ENCODE results near the gene TCERG1L. TPM values are rescaled to one million over a fixed set of nuclear protein-coding genes. Genes with fewer than 3 reads are reported as not detected.
"Not testable (repeated sequence)": the region's sequence is repeated elsewhere in the genome, so short reads cannot be mapped to it uniquely, and the experiment has no call there.

Gene TCERG1L
- total RNA-seq, 1 experiment from 2014 or later: not detected

GRCh38 chr10:131083915-131084790 is 227.4 kb downstream of the TCERG1L start:
- no peak for DNase-seq (ENCODE audit: low read depth in 1 of 2, low spot score in 2 of 2)
- Histone ChIP-seq H3K27ac (no peak overlapping the region), H3K4me3 (no peak overlapping the region), H3K27me3 (replicated peaks) (no peaks in the 10 kb centered on the region), H3K9me3 (replicated peaks) (peaks cover 10% of the 10 kb centered on the region), H3K4me1 (replicated peaks) (no peaks in the 10 kb centered on the region), H3K36me3 (no peaks in the 10 kb centered on the region)

GRCh38 chr10:131082991-131083481 is 228.5 kb downstream of the TCERG1L start:
- H3K36me3 ChIP-seq: no peaks in the 10 kb centered on the region
- H3K4me3 ChIP-seq: no peak overlapping the region
- no peak overlapping the region for H3K27ac ChIP-seq
- no peaks in the 10 kb centered on the region for H3K27me3 ChIP-seq (replicated peaks)
- no peak for DNase-seq (ENCODE audit: low read depth in 1 of 2, low spot score in 2 of 2)
- H3K9me3 ChIP-seq (replicated peaks): no peaks in the 10 kb centered on the region; the same call in none of the 2 replicates
- H3K4me1 ChIP-seq (replicated peaks): no peaks in the 10 kb centered on the region

- Histone ChIP-seq H3K36me3 (no peaks in the 10 kb centered on the region), H3K4me3 (no peak overlapping the region), H3K9me3 (replicated peaks) (no peaks in the 10 kb centered on the region; the same call in 1 of the 2 replicates), H3K27me3 (replicated peaks) (no peaks in the 10 kb centered on the region), H3K27ac (no peak overlapping the region), H3K4me1 (replicated peaks) (no peaks in the 10 kb centered on the region)
- DNase-seq (ENCODE audit: low read depth in 1 of 2, low spot score in 2 of 2): no peak
These were observed 229.2 kb downstream of the TCERG1L start for GRCh38 chr10:131082201-131082850.

- Histone ChIP-seq H3K27ac (no peak overlapping the region), H3K27me3 (replicated peaks) (no peaks in the 10 kb centered on the region), H3K36me3 (no peaks in the 10 kb centered on the region), H3K4me3 (no peak overlapping the region), H3K4me1 (replicated peaks) (no peaks in the 10 kb centered on the region), H3K9me3 (replicated peaks) (peaks cover 1% of the 10 kb centered on the region; the same call in 1 of the 2 replicates)
- DNase-seq (ENCODE audit: low read depth in 1 of 2, low spot score in 2 of 2): no peak
These were observed 229.7 kb downstream of the TCERG1L start for GRCh38 chr10:131081786-131082185.

GRCh38 chr10:131081376-131081775 is 230.1 kb downstream of the TCERG1L start:
- Histone ChIP-seq H3K27ac (no peak overlapping the region), H3K27me3 (replicated peaks) (no peaks in the 10 kb centered on the region), H3K4me3 (no peak overlapping the region), H3K36me3 (no peaks in the 10 kb centered on the region), H3K4me1 (replicated peaks) (no peaks in the 10 kb centered on the region), H3K9me3 (replicated peaks) (peaks cover 4% of the 10 kb centered on the region; the same call in 1 of the 2 replicates)
- no peak for DNase-seq (ENCODE audit: low read depth in 1 of 2, low spot score in 2 of 2)

GRCh38 chr10:131080571-131080970 is 230.9 kb downstream of the TCERG1L start:
- peaks cover 4% of the 10 kb centered on the region; the same call in 1 of the 2 replicates for H3K9me3 ChIP-seq (replicated peaks)
- H3K4me1 ChIP-seq (replicated peaks): no peaks in the 10 kb centered on the region
- no peaks in the 10 kb centered on the region for H3K27me3 ChIP-seq (replicated peaks)
- no peaks in the 10 kb centered on the region for H3K36me3 ChIP-seq
- no peak for DNase-seq (ENCODE audit: low read depth in 1 of 2, low spot score in 2 of 2)
- H3K4me3 ChIP-seq: no peak overlapping the region
- H3K27ac ChIP-seq: no peak overlapping the region

GRCh38 chr10:131079314-131079713 is 232.2 kb downstream of the TCERG1L start:
- Histone ChIP-seq H3K4me3 (no peak overlapping the region), H3K36me3 (no peaks in the 10 kb centered on the region), H3K9me3 (replicated peaks) (peaks cover 4% of the 10 kb centered on the region; the same call in 1 of the 2 replicates), H3K27ac (no peak overlapping the region), H3K27me3 (replicated peaks) (no peaks in the 10 kb centered on the region), H3K4me1 (replicated peaks) (no peaks in the 10 kb centered on the region)
- DNase-seq (ENCODE audit: low read depth in 1 of 2, low spot score in 2 of 2): no peak

GRCh38 chr10:131078882-131079280 is 232.6 kb downstream of the TCERG1L start:
- not testable (repeated sequence) for H3K4me3 ChIP-seq; DNase-seq (ENCODE audit: low read depth in 1 of 2, low spot score in 2 of 2); H3K27me3 ChIP-seq (replicated peaks); H3K4me1 ChIP-seq (replicated peaks); H3K36me3 ChIP-seq; H3K27ac ChIP-seq; H3K9me3 ChIP-seq (replicated peaks)

- Histone ChIP-seq H3K27me3 (replicated peaks) (no peaks in the 10 kb centered on the region), H3K9me3 (replicated peaks) (peaks cover 8% of the 10 kb centered on the region; the same call in 1 of the 2 replicates), H3K4me1 (replicated peaks) (no peaks in the 10 kb centered on the region), H3K27ac (no peak overlapping the region), H3K36me3 (no peaks in the 10 kb centered on the region), H3K4me3 (no peak overlapping the region)
- DNase-seq (ENCODE audit: low read depth in 1 of 2, low spot score in 2 of 2): no peak
These were observed 233.2 kb downstream of the TCERG1L start for GRCh38 chr10:131078131-131078881.

- Histone ChIP-seq H3K27me3 (replicated peaks) (no peaks in the 10 kb centered on the region), H3K9me3 (replicated peaks) (peaks cover 12% of the 10 kb centered on the region), H3K27ac (no peak overlapping the region), H3K4me1 (replicated peaks) (no peaks in the 10 kb centered on the region), H3K4me3 (no peak overlapping the region), H3K36me3 (no peaks in the 10 kb centered on the region)
- no peak for DNase-seq (ENCODE audit: low read depth in 1 of 2, low spot score in 2 of 2)
These were observed 233.8 kb downstream of the TCERG1L start for GRCh38 chr10:131077724-131078123.

- H3K9me3 ChIP-seq (replicated peaks): peaks cover 16% of the 10 kb centered on the region
- no peak overlapping the region for H3K27ac ChIP-seq
- no peak for DNase-seq (ENCODE audit: low read depth in 1 of 2, low spot score in 2 of 2)
- no peaks in the 10 kb centered on the region for H3K4me1 ChIP-seq (replicated peaks)
- no peaks in the 10 kb centered on the region for H3K36me3 ChIP-seq
- H3K4me3 ChIP-seq: no peak overlapping the region
- H3K27me3 ChIP-seq (replicated peaks): no peaks in the 10 kb centered on the region
These were observed 234.5 kb downstream of the TCERG1L start for GRCh38 chr10:131077031-131077430.

- DNase-seq (ENCODE audit: low read depth in 1 of 2, low spot score in 2 of 2): no peak
- Histone ChIP-seq H3K4me3 (no peak overlapping the region), H3K27me3 (replicated peaks) (no peaks in the 10 kb centered on the region), H3K27ac (no peak overlapping the region), H3K4me1 (replicated peaks) (no peaks in the 10 kb centered on the region), H3K9me3 (replicated peaks) (peaks cover 16% of the 10 kb centered on the region), H3K36me3 (no peaks in the 10 kb centered on the region)
These were observed 235.2 kb downstream of the TCERG1L start for GRCh38 chr10:131076356-131076755.

- no peaks in the 10 kb centered on the region for H3K4me1 ChIP-seq (replicated peaks)
- H3K9me3 ChIP-seq (replicated peaks): peaks cover 16% of the 10 kb centered on the region
- no peaks in the 10 kb centered on the region for H3K36me3 ChIP-seq
- H3K4me3 ChIP-seq: no peak overlapping the region
- H3K27me3 ChIP-seq (replicated peaks): no peaks in the 10 kb centered on the region
- DNase-seq (ENCODE audit: low read depth in 1 of 2, low spot score in 2 of 2): no peak
- H3K27ac ChIP-seq: no peak overlapping the region
These were observed 236.2 kb downstream of the TCERG1L start for GRCh38 chr10:131075218-131075770.
